Calu3 (cell line): ENCODE data around the gene CD55. TPM values are rescaled to one million over a fixed set of nuclear protein-coding genes. Genes with fewer than 3 reads are reported as not detected.

Experiments used
- BruUV-seq: library from RNA; stranded (reverse); fragments of 400-500 nt; replicated peaks from 2 replicates; lab custom pipeline; 2021; lab: Mats Ljungman, UMichigan
- CTCF ChIA-PET: fragments of 300-600 bp; sonication (Branson Sonifier 250); formaldehyde crosslinking; loops from one replicate; lab custom pipeline; 2022; ENCODE audit warnings: antibody characterized with exemption; lab: Charles Lee
- DNase-seq: peaks from one replicate; pipeline ENCODE4 v3.0.0; 2022
- H3K27ac Mint-ChIP-seq: one replicate; pipeline ENCODE4 v1.8.0; 2022; ENCODE audit warnings: mixed read lengths; ENCODE audit not compliant: unreplicated experiment
- H3K27me3 Mint-ChIP-seq: one replicate; pipeline ENCODE4 v1.8.0; 2022; ENCODE audit warnings: mixed read lengths; ENCODE audit not compliant: unreplicated experiment
- H3K36me3 Mint-ChIP-seq: one replicate; pipeline ENCODE4 v1.8.0; 2022; ENCODE audit warnings: mild to moderate bottlenecking, moderate library complexity, mixed read lengths; ENCODE audit not compliant: insufficient read depth, unreplicated experiment
- H3K4me1 Mint-ChIP-seq: one replicate; pipeline ENCODE4 v1.8.0; 2022; ENCODE audit warnings: mild to moderate bottlenecking, low read depth, mixed read lengths; ENCODE audit not compliant: unreplicated experiment
- H3K4me3 Mint-ChIP-seq: one replicate; pipeline ENCODE4 v1.8.0; 2022; ENCODE audit warnings: mild to moderate bottlenecking, low read depth, moderate library complexity, mixed read lengths; ENCODE audit not compliant: unreplicated experiment
- H3K9me3 Mint-ChIP-seq: one replicate; pipeline ENCODE4 v1.8.0; 2022; ENCODE audit warnings: low read depth, mixed read lengths; ENCODE audit not compliant: unreplicated experiment
- intact Hi-C: fragments of 100-400 bp; cut with micrococcal nuclease; formaldehyde crosslinking; loops from one replicate; pipeline ENCODE4 v1.10.0; 2022; ENCODE audit not compliant: unreplicated experiment
- total RNA-seq: library from RNA; stranded (reverse); gene quantifications from 2 replicates; pipeline ENCODE4 v1.2.3, GENCODE V29; 2022
- TF ChIP-seq, protein P1 (sequence below): fragments of 200-600 bp; IDR thresholded peaks from one replicate; pipeline ENCODE4 v1.8.0; 2022; ENCODE audit warnings: antibody characterized with exemption; ENCODE audit not compliant: unreplicated experiment

Gene CD55
- total RNA-seq, 1 experiment from 2014 or later, result 106 TPM

DNA sequence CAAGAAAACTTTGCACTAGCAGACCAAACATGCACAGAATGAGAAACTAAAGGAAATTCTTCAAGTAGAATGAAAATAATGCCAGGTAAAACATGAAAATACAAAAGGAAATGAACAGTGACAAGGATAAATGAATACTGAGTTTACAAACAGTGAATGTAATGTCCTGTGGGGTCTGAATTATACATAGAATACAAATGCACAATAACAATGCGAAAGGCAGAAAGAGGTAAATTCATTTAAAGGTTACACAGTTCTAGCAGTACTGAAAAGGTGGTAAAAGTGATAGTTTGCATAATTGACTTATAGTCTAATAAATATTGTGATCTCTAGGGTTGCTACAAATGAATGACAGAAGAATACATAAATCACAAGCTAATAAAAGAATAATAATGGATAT, 12.9 kb downstream of the CD55 start:
- no TSS peak for BruUV-seq
- Mint-ChIP-seq H3K27me3 (no peaks in the 10 kb centered on the region), H3K4me3 (no peak overlapping the region), H3K36me3 (peaks cover 75% of the 10 kb centered on the region), H3K4me1 (peaks cover 16% of the 10 kb centered on the region), H3K9me3 (peaks cover 9% of the 10 kb centered on the region), H3K27ac (peak overlapping the region; percentile 70)
- no peak for DNase-seq
- intact Hi-C loops, result no loop called here
- CTCF ChIA-PET, result interaction anchor here (0.9 kb wide), 1 partner anchor 52 kb away, joined by 3 read pairs; no protein-coding TSS in a partner anchor
- TF ChIP-seq, protein P1, sequence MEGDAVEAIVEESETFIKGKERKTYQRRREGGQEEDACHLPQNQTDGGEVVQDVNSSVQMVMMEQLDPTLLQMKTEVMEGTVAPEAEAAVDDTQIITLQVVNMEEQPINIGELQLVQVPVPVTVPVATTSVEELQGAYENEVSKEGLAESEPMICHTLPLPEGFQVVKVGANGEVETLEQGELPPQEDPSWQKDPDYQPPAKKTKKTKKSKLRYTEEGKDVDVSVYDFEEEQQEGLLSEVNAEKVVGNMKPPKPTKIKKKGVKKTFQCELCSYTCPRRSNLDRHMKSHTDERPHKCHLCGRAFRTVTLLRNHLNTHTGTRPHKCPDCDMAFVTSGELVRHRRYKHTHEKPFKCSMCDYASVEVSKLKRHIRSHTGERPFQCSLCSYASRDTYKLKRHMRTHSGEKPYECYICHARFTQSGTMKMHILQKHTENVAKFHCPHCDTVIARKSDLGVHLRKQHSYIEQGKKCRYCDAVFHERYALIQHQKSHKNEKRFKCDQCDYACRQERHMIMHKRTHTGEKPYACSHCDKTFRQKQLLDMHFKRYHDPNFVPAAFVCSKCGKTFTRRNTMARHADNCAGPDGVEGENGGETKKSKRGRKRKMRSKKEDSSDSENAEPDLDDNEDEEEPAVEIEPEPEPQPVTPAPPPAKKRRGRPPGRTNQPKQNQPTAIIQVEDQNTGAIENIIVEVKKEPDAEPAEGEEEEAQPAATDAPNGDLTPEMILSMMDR, result no peak

DNA sequence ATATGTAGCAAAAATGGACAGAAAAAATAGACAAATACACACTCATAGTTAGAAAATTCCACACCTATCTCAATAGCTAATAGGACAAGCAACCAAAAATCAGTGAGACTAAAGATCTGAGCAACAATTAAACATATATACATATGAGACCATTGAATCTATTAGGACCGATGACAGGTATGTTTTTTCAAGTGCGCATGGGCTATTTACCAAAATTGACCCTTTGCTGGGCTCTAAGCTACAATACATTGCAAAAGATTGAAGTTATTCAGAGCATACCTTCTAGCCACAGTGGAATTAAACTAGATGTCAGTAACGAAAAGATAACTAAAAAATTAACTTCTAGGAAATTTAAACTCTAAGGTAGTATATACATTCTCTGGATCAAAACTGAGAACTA, 13.7 kb downstream of the CD55 start:
- Mint-ChIP-seq H3K4me1 (peaks cover 16% of the 10 kb centered on the region), H3K27ac (no peak overlapping the region), H3K36me3 (peaks cover 70% of the 10 kb centered on the region), H3K4me3 (no peak overlapping the region), H3K27me3 (no peaks in the 10 kb centered on the region), H3K9me3 (peaks cover 9% of the 10 kb centered on the region)
- intact Hi-C loops, result no loop called here
- DNase-seq, result no peak
- TF ChIP-seq, protein P1, result no peak
- CTCF ChIA-PET, result interaction anchor here (0.9 kb wide), 1 partner anchor 52 kb away, joined by 3 read pairs; no protein-coding TSS in a partner anchor
- BruUV-seq, result no TSS peak

DNA sequence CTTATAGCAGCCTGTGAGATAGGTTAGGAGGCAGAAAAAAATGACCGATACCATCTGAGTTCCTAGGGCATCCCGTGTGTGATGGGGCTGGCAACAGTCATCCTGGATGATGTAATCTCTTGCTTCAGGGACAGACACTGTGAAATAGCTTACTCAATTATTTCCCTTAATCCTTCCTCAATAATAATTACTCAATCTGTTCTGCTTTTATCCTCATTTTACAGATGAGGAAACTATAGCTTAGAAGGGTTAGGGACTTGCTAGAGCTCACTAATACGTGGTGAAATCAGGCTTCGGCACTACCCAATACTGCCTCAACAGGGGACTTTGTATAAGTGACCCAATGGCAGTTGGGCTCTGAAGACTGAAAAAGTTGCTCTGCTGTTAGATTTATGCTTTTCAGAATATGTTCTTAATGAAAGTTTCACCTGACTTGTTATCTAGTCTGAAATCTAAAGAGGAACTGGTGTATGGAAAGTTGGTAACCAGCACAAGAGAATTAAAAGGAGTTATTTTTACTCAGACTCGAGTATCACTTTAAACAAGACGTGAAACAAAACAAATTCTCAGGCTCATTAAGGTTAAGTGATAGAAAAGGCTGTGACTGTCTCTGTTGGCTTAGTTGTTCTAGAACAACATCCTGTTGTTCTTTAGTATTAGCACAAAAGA, 14.4 kb downstream of the CD55 start:
- H3K36me3 Mint-ChIP-seq, result peaks cover 68% of the 10 kb centered on the region
- intact Hi-C loops, result no loop called here
- peaks cover 16% of the 10 kb centered on the region for H3K4me1 Mint-ChIP-seq
- BruUV-seq, result no TSS peak
- TF ChIP-seq, protein P1, result no peak
- peak overlapping the region; percentile 66 for H3K27ac Mint-ChIP-seq
- CTCF ChIA-PET, result interaction anchor here (0.9 kb wide), 1 partner anchor 104 kb away, joined by 3 read pairs; no protein-coding TSS in a partner anchor
- no peak for DNase-seq
- H3K4me3 Mint-ChIP-seq, result no peak overlapping the region
- H3K9me3 Mint-ChIP-seq, result peaks cover 9% of the 10 kb centered on the region
- H3K27me3 Mint-ChIP-seq, result no peaks in the 10 kb centered on the region

DNA sequence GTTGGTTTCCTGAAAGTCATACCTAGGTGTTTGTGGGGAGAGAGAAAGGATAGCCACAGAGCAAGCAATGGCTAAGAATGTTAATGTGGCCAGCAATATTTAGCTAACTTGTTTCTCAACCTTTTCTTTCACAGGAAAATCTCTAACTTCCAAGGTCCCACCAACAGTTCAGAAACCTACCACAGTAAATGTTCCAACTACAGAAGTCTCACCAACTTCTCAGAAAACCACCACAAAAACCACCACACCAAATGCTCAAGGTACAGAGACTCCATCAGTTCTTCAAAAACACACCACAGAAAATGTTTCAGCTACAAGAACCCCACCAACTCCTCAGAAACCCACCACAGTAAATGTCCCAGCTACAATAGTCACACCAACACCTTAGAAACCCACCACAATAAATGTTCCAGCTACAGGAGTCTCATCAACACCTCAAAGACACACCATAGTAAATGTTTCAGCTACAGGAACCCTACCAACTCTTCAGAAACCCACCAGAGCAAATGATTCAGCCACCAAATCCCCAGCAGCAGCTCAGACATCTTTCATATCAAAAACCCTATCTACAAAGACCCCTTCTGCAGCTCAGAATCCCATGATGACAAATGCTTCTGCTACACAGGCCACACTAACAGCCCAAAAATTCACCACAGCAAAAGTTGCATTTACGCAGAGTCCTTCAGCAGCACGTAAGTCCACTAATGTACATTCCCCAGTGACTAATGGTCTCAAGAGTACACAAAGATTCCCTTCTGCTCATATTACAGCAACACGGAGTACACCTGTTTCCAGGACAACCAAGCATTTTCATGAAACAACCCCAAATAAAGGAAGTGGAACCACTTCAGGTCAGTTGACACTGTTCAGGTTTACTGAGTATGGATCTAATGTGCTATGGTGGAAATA, 15.3 kb downstream of the CD55 start:
- Mint-ChIP-seq H3K27ac (peak overlapping the region; percentile 66), H3K9me3 (peaks cover 15% of the 10 kb centered on the region), H3K27me3 (no peaks in the 10 kb centered on the region), H3K4me1 (peaks cover 16% of the 10 kb centered on the region), H3K36me3 (peaks cover 73% of the 10 kb centered on the region), H3K4me3 (no peak overlapping the region)
- CTCF ChIA-PET, result interaction anchor here (0.6 to 0.9 kb wide), 2 partner anchors 104 to 304 kb away, joined by 3 read pairs; partner anchors contain the start of gene C1orf116
- no TSS peak for BruUV-seq
- intact Hi-C loops, result no loop called here
- TF ChIP-seq, protein P1, result no peak
- peak; percentile 22 for DNase-seq
